ENCODE data around the gene CSHL1. TPM values are rescaled to one million over a fixed set of nuclear protein-coding genes. Genes with fewer than 3 reads are reported as not detected.
A peak's percentile ranks its signal among the peaks of the same experiment; 100 is the strongest.

CSHL1 gene
- polyA plus RNA-seq (2011; rRNA removed): not detected in 2 replicates
- polyA minus RNA-seq (2011; rRNA and poly(A)+ RNA removed): not detected in 2 replicates

GRCh38 chr17:63911041-63911635 is at the start of gene CSHL1:
TSS of gene CSHL1 (minus strand) at chr17:63911258. CDS start at chr17:63911196, 62 bp downstream.
- no peaks in the 10 kb centered on the region for H3K9me3 ChIP-seq (ENCODE audit: control insufficient read depth, insufficient read depth, low read length)
- ChIA-PET POLR2A (no interaction called here), CTCF (interaction anchor here (0.6 to 3.4 kb wide), 11 partner anchors 12 to 223 kb away, joined by 3 to 31 read pairs (median 5); no protein-coding TSS in a partner anchor)
- no peak for TF ChIP-seq CTCF (IDR thresholded peaks at IDR 0.05; ENCODE audit: low read depth, low read length)
- peaks cover 28% of the 10 kb centered on the region for H3K27me3 ChIP-seq (ENCODE audit: control insufficient read depth, insufficient read depth, low read length)
- no peak within 1 kb of the TSS for H3K27ac ChIP-seq (ENCODE audit: low read depth, low read length)
- H3K4me3 ChIP-seq (ENCODE audit: low read depth, low read length): no peak within 1 kb of the TSS
- DNase-seq (ENCODE audit: low read depth, low spot score): no peak

GRCh38 chr17:63960430-63960829 is 49.4 kb upstream of the CSHL1 start:
- no peak for TF ChIP-seq CTCF (IDR thresholded peaks at IDR 0.05; ENCODE audit: low read depth, low read length)
- ChIA-PET POLR2A (interaction anchor here (0.7 kb wide), 1 partner anchor 25 kb away, joined by 3 read pairs; no protein-coding TSS in a partner anchor), CTCF (no interaction called here)
- H3K27me3 ChIP-seq (ENCODE audit: control insufficient read depth, insufficient read depth, low read length): peaks cover 5% of the 10 kb centered on the region
- H3K4me3 ChIP-seq (ENCODE audit: low read depth, low read length): no peak overlapping the region
- peaks cover 5% of the 10 kb centered on the region; the same call in 1 of the 2 replicates for H3K9me3 ChIP-seq (ENCODE audit: control insufficient read depth, insufficient read depth, low read length)
- no peak overlapping the region for H3K27ac ChIP-seq (ENCODE audit: low read depth, low read length)
- DNase-seq (ENCODE audit: low read depth, low spot score): no peak

- CTCF ChIA-PET: no interaction called here
- H3K27ac ChIP-seq (ENCODE audit: low read depth, low read length): no peak overlapping the region
- POLR2A ChIA-PET: no interaction called here
These were observed 48.9 kb upstream of the CSHL1 start for GRCh38 chr17:63960006-63960405.

GRCh38 chr17:63956296-63956920 is 45.4 kb upstream of the CSHL1 start:
- H3K9me3 ChIP-seq (ENCODE audit: control insufficient read depth, insufficient read depth, low read length): no peaks in the 10 kb centered on the region; the same call in 1 of the 2 replicates
- H3K27me3 ChIP-seq (ENCODE audit: control insufficient read depth, insufficient read depth, low read length): peaks cover 7% of the 10 kb centered on the region
- peak; percentile 30 for DNase-seq (ENCODE audit: low read depth, low spot score)
- CTCF ChIA-PET: interaction anchor here (1.6 to 4.9 kb wide), 2 partner anchors 10 to 45 kb away, joined by 5 to 41 read pairs; partner anchors contain the start of gene CSHL1
- H3K4me3 ChIP-seq (ENCODE audit: low read depth, low read length): no peak overlapping the region
- POLR2A ChIA-PET: interaction anchor here (0.6 kb wide), 1 partner anchor 680 kb away, joined by 8 read pairs; no protein-coding TSS in a partner anchor
- TF ChIP-seq CTCF (IDR thresholded peaks at IDR 0.05; ENCODE audit: low read depth, low read length): no peak
- H3K27ac ChIP-seq (ENCODE audit: low read depth, low read length): no peak overlapping the region

More at GRCh38 chr17:63960006-63960405, 48.9 kb upstream of the CSHL1 start:
- H3K4me3 ChIP-seq (ENCODE audit: low read depth, low read length): no peak overlapping the region
- H3K9me3 ChIP-seq (ENCODE audit: control insufficient read depth, insufficient read depth, low read length): peaks cover 5% of the 10 kb centered on the region; the same call in 1 of the 2 replicates
- no peak for DNase-seq (ENCODE audit: low read depth, low spot score)
- H3K27me3 ChIP-seq (ENCODE audit: control insufficient read depth, insufficient read depth, low read length): peaks cover 5% of the 10 kb centered on the region
- no peak for TF ChIP-seq CTCF (IDR thresholded peaks at IDR 0.05; ENCODE audit: low read depth, low read length)

- POLR2A ChIA-PET: interaction anchor here (0.6 kb wide), 1 partner anchor 681 kb away, joined by 8 read pairs; no protein-coding TSS in a partner anchor
- no peak for TF ChIP-seq CTCF (IDR thresholded peaks at IDR 0.05; ENCODE audit: low read depth, low read length)
- Histone ChIP-seq H3K4me3 (ENCODE audit: low read depth, low read length) (no peak overlapping the region), H3K9me3 (ENCODE audit: control insufficient read depth, insufficient read depth, low read length) (no peaks in the 10 kb centered on the region), H3K27ac (ENCODE audit: low read depth, low read length) (no peak overlapping the region), H3K27me3 (ENCODE audit: control insufficient read depth, insufficient read depth, low read length) (peaks cover 11% of the 10 kb centered on the region)
- CTCF ChIA-PET: interaction anchor here (1.6 to 4.9 kb wide), 2 partner anchors 9 to 44 kb away, joined by 5 to 41 read pairs; partner anchors contain the start of gene CSHL1
- DNase-seq (ENCODE audit: low read depth, low spot score): no peak
These were observed 44.7 kb upstream of the CSHL1 start for GRCh38 chr17:63955791-63956190.
